Upper lobe of right lung (tissue), 1 donor: ENCODE data around the gene GPR18. TPM values are rescaled to one million over a fixed set of nuclear protein-coding genes. Genes with fewer than 3 reads are reported as not detected.

ENCODE experiments used
- ATAC-seq: fragments of 200-7000 bp; cut with Tn5 transposase; one replicate; pipeline ENCODE4 v1.9.1; 2020; ENCODE audit warnings: mild to moderate bottlenecking, moderate library complexity
- DNase-seq: peaks from one replicate; pipeline ENCODE4 v3.0.0-alpha.2; 2020
- H3K27ac ChIP-seq: fragments of 200-600 bp; one replicate; pipeline ENCODE4 v1.8.0; 2022
- H3K27me3 ChIP-seq: fragments of 200-600 bp; one replicate; pipeline ENCODE4 v1.8.0; 2022; ENCODE audit warnings: mild to moderate bottlenecking
- H3K36me3 ChIP-seq: fragments of 200-600 bp; one replicate; pipeline ENCODE4 v1.8.0; 2022
- H3K4me1 ChIP-seq: fragments of 200-600 bp; one replicate; pipeline ENCODE4 v1.8.0; 2022
- H3K4me3 ChIP-seq: fragments of 200-600 bp; one replicate; pipeline ENCODE4 v1.8.0; 2022; ENCODE audit warnings: mild to moderate bottlenecking
- H3K9me3 ChIP-seq: fragments of 200-600 bp; one replicate; pipeline ENCODE4 v1.8.0; 2022
- CTCF ChIP-seq: fragments of 200-600 bp; IDR thresholded peaks from one replicate; pipeline ENCODE4 v1.8.0; 2022; ENCODE audit warnings: antibody characterized with exemption
- intact Hi-C: fragments of 100-400 bp; cut with DNase I; formaldehyde crosslinking; loops from one replicate; pipeline ENCODE4 v1.11.0; 2022
- total RNA-seq: library from RNA; stranded (reverse); fragmentation: NEBNext Ultra II Directional; extraction: Animal tissue kit (Norgen Biotek cat#: 25700); gene quantifications from one replicate; pipeline ENCODE4 v1.2.1, GENCODE V29; 2021
- donor health status: DM: no; HTN: yes; CAD: no; lungs with severe emphysema.

Gene GPR18
- total RNA-seq, 1 donor from 2014 or later, result 0.58 TPM

- Histone ChIP-seq H3K4me1 (peaks cover 28% of the 10 kb centered on the region), H3K36me3 (no peaks in the 10 kb centered on the region), H3K27ac (no peak overlapping the region), H3K27me3 (no peaks in the 10 kb centered on the region), H3K4me3 (no peak overlapping the region), H3K9me3 (no peaks in the 10 kb centered on the region)
- no peak for TF ChIP-seq CTCF
- intact Hi-C loops, result no loop called here
- ATAC-seq (peak; percentile 44), DNase-seq (no peak)
Measured at GRCh38 chr13:99227909-99228688, 30.1 kb downstream of the GPR18 start.

- H3K27me3 ChIP-seq, result no peaks in the 10 kb centered on the region
- DNase-seq (no peak), ATAC-seq (no peak)
- H3K9me3 ChIP-seq, result no peaks in the 10 kb centered on the region
- intact Hi-C loops, result no loop called here
- H3K4me3 ChIP-seq, result no peak overlapping the region
- no peak overlapping the region for H3K27ac ChIP-seq
- no peaks in the 10 kb centered on the region for H3K36me3 ChIP-seq
- TF ChIP-seq CTCF, result no peak
- peaks cover 28% of the 10 kb centered on the region for H3K4me1 ChIP-seq
Measured at GRCh38 chr13:99227331-99227900, 30.8 kb downstream of the GPR18 start.

GRCh38 chr13:99226513-99226912, 31.7 kb downstream of the GPR18 start:
- H3K27me3 ChIP-seq, result no peaks in the 10 kb centered on the region
- H3K4me1 ChIP-seq, result peaks cover 30% of the 10 kb centered on the region
- H3K4me3 ChIP-seq, result no peak overlapping the region
- intact Hi-C loops, result no loop called here
- H3K36me3 ChIP-seq, result no peaks in the 10 kb centered on the region
- H3K9me3 ChIP-seq, result no peaks in the 10 kb centered on the region
- no peak for TF ChIP-seq CTCF
- DNase-seq (no peak), ATAC-seq (no peak)
- H3K27ac ChIP-seq, result no peak overlapping the region

GRCh38 chr13:99225078-99225477, 33.1 kb downstream of the GPR18 start:
- intact Hi-C loops, result no loop called here
- ATAC-seq (peak; percentile 78), DNase-seq (no peak)
- TF ChIP-seq CTCF, result no peak
- H3K27me3 ChIP-seq, result no peaks in the 10 kb centered on the region
- no peaks in the 10 kb centered on the region for H3K9me3 ChIP-seq
- H3K27ac ChIP-seq, result no peak overlapping the region
- no peaks in the 10 kb centered on the region for H3K36me3 ChIP-seq
- H3K4me1 ChIP-seq, result peaks cover 37% of the 10 kb centered on the region
- no peak overlapping the region for H3K4me3 ChIP-seq

- H3K27me3 ChIP-seq, result no peaks in the 10 kb centered on the region
- ATAC-seq, result no peak
- H3K36me3 ChIP-seq, result no peaks in the 10 kb centered on the region
- intact Hi-C loops, result no loop called here
- no peak overlapping the region for H3K27ac ChIP-seq
- no peak for DNase-seq
- peaks cover 41% of the 10 kb centered on the region for H3K4me1 ChIP-seq
- H3K4me3 ChIP-seq, result no peak overlapping the region
- no peak for TF ChIP-seq CTCF
- H3K9me3 ChIP-seq, result no peaks in the 10 kb centered on the region
Measured at GRCh38 chr13:99224021-99224420, 34.2 kb downstream of the GPR18 start.
